ENCODE results near the gene ZBTB7C. TPM values are rescaled to one million over a fixed set of nuclear protein-coding genes. Genes with fewer than 3 reads are reported as not detected.

The ZBTB7C gene
- total RNA-seq, 1 experiment from 2014 or later = 0.32 TPM

GRCh38 chr18:48395646-48396045 is 13.5 kb downstream of the ZBTB7C start:
- H3K36me3 ChIP-seq (ENCODE audit: insufficient read depth, low read length, poor library complexity, severe bottlenecking) = no peaks in the 10 kb centered on the region
- DNase-seq (ENCODE audit: low spot score) = no peak
- no peak overlapping the region for H3K27ac ChIP-seq (ENCODE audit: low read depth, low read length, poor library complexity, severe bottlenecking)
- BruUV-seq (replicated peaks) = no TSS peak
- H3K4me3 ChIP-seq (ENCODE audit: low read depth, low read length, poor library complexity, severe bottlenecking) = no peak overlapping the region
- ChIA-PET POLR2A (ENCODE audit: low non-redundant PET) (no interaction called here), CTCF (no interaction called here)
- H3K9me3 ChIP-seq (ENCODE audit: low read depth, low read length, poor library complexity, severe bottlenecking) = no peaks in the 10 kb centered on the region
- intact Hi-C loops (cut with micrococcal nuclease; ENCODE audit: unreplicated experiment) = no loop called here
- H3K27me3 ChIP-seq (replicated peaks; ENCODE audit: insufficient read depth, low read depth, low read length, poor library complexity) = peaks cover 42% of the 10 kb centered on the region
- H3K4me1 ChIP-seq (ENCODE audit: insufficient read depth, low read length, poor library complexity, severe bottlenecking) = no peaks in the 10 kb centered on the region
- TF ChIP-seq, protein P1, sequence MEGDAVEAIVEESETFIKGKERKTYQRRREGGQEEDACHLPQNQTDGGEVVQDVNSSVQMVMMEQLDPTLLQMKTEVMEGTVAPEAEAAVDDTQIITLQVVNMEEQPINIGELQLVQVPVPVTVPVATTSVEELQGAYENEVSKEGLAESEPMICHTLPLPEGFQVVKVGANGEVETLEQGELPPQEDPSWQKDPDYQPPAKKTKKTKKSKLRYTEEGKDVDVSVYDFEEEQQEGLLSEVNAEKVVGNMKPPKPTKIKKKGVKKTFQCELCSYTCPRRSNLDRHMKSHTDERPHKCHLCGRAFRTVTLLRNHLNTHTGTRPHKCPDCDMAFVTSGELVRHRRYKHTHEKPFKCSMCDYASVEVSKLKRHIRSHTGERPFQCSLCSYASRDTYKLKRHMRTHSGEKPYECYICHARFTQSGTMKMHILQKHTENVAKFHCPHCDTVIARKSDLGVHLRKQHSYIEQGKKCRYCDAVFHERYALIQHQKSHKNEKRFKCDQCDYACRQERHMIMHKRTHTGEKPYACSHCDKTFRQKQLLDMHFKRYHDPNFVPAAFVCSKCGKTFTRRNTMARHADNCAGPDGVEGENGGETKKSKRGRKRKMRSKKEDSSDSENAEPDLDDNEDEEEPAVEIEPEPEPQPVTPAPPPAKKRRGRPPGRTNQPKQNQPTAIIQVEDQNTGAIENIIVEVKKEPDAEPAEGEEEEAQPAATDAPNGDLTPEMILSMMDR (conservative IDR thresholded peaks at IDR 0.05; ENCODE audit: low read depth, low read length) = no peak
- TF ChIP-seq EZH2 (IDR thresholded peaks at IDR 0.05; ENCODE audit: borderline replicate concordance, low read depth, low read length, poor library complexity, severe bottlenecking) = no peak

DNA sequence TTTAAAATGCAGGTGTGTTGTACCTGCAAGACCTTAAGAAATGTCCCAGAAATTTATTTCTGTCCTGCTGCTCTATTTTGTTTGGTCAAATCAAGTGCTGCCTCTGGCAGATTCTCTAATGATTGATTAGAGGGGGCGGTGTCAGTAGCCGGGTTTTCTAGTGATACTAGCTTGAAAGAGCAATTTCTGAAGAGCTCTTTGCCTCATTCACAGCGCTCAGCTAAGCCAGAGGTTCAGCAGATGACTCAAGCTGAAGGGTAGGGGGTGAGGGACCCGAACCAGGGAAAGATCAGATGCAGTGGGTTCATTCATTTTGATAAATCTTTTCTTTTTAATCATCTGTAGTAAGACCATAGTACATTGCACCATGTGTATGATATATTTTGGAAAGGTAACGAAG is 15.0 kb downstream of the ZBTB7C start:
- H3K27ac ChIP-seq (ENCODE audit: low read depth, low read length, poor library complexity, severe bottlenecking) = no peak overlapping the region
- no peaks in the 10 kb centered on the region for H3K9me3 ChIP-seq (ENCODE audit: low read depth, low read length, poor library complexity, severe bottlenecking)
- H3K4me1 ChIP-seq (ENCODE audit: insufficient read depth, low read length, poor library complexity, severe bottlenecking) = no peaks in the 10 kb centered on the region
- POLR2A ChIA-PET (ENCODE audit: low non-redundant PET) = no interaction called here
- no peak overlapping the region for H3K4me3 ChIP-seq (ENCODE audit: low read depth, low read length, poor library complexity, severe bottlenecking)
- CTCF ChIA-PET = no interaction called here
- intact Hi-C loops (cut with micrococcal nuclease; ENCODE audit: unreplicated experiment) = no loop called here
- TF ChIP-seq, protein P1 (conservative IDR thresholded peaks at IDR 0.05; ENCODE audit: low read depth, low read length) = no peak
- TF ChIP-seq EZH2 (IDR thresholded peaks at IDR 0.05; ENCODE audit: borderline replicate concordance, low read depth, low read length, poor library complexity, severe bottlenecking) = no peak
- no peaks in the 10 kb centered on the region for H3K36me3 ChIP-seq (ENCODE audit: insufficient read depth, low read length, poor library complexity, severe bottlenecking)
- DNase-seq (ENCODE audit: low spot score) = no peak
- H3K27me3 ChIP-seq (replicated peaks; ENCODE audit: insufficient read depth, low read depth, low read length, poor library complexity) = peaks cover 42% of the 10 kb centered on the region
- BruUV-seq (replicated peaks) = no TSS peak

DNA sequence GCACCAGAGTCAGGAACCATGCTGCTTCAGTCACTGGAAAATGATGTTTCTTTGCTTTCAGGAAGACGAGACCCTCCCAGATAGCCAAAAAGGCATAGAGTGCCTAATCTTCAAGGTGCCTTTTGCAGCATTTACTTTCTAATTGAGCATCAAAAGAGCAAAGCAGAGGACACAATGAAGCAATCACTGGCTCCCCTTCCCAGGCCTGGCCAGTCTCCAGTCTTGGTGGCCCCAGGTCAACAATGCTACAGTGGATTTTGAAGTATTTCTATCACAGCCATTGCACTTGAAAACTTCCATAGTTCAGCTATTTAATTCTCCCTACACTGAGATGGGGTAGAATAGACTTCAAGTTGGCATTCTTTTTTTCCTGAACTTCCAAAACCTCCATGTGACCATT is 15.4 kb downstream of the ZBTB7C start:
- H3K4me1 ChIP-seq (ENCODE audit: insufficient read depth, low read length, poor library complexity, severe bottlenecking) = no peaks in the 10 kb centered on the region
- TF ChIP-seq EZH2 (IDR thresholded peaks at IDR 0.05; ENCODE audit: borderline replicate concordance, low read depth, low read length, poor library complexity, severe bottlenecking) = no peak
- TF ChIP-seq, protein P1 (conservative IDR thresholded peaks at IDR 0.05; ENCODE audit: low read depth, low read length) = no peak
- BruUV-seq (replicated peaks) = no TSS peak
- ChIA-PET POLR2A (ENCODE audit: low non-redundant PET) (no interaction called here), CTCF (no interaction called here)
- no peak overlapping the region for H3K4me3 ChIP-seq (ENCODE audit: low read depth, low read length, poor library complexity, severe bottlenecking)
- H3K27ac ChIP-seq (ENCODE audit: low read depth, low read length, poor library complexity, severe bottlenecking) = no peak overlapping the region
- H3K9me3 ChIP-seq (ENCODE audit: low read depth, low read length, poor library complexity, severe bottlenecking) = no peaks in the 10 kb centered on the region
- no peak for DNase-seq (ENCODE audit: low spot score)
- intact Hi-C loops (cut with micrococcal nuclease; ENCODE audit: unreplicated experiment) = no loop called here
- H3K36me3 ChIP-seq (ENCODE audit: insufficient read depth, low read length, poor library complexity, severe bottlenecking) = no peaks in the 10 kb centered on the region
- H3K27me3 ChIP-seq (replicated peaks; ENCODE audit: insufficient read depth, low read depth, low read length, poor library complexity) = peaks cover 41% of the 10 kb centered on the region
